ENCODE results near the gene SHISA2. TPM values are rescaled to one million over a fixed set of nuclear protein-coding genes. Genes with fewer than 3 reads are reported as not detected.

SHISA2 gene
- total RNA-seq, 1 experiment from 2014 or later = 20.5 TPM

DNA sequence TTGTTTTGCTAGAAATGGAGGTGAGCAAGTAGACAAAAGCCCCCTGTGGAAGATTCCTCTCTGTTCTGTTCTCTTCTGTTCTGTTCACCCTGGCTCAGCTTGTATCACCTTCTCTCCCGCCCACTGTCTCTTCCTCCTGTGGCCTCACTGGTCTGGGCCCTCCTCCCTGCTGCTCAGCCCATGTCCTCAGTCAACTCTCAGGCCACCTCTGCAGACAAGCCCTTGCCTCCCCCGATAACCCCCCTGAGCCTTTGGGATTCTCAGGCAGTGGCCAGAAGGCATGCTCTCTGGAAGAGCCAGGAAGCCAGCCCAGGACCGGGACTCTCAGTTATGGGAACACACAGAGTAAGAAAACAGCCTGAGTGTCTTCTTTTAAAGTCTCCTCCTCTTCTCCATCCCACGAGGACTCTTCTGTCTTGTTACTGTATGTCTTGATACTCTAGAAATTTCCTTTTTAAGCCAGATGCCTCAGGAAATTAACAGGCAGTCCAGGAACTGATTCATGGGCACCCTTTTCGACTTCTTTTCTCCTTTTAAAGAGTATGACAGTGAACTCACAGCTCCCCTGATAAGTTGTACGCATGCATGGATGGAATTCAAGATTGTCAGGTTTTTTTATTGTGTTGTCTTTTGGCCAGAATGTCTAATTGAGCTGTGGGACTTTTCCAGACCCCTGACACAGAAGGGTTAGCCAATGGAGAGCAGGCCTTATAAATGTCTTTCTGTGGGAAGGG lies 33.7 kb downstream of the SHISA2 start:
- DNase-seq (ENCODE audit: low spot score) = no peak
- ATAC-seq = no peak
- Mint-ChIP-seq H3K9me3 (no peaks in the 10 kb centered on the region), H3K27ac (no peak overlapping the region; the same call in 1 of the 2 replicates), H3K27me3 (ENCODE audit: low read depth) (peaks cover 35% of the 10 kb centered on the region), H3K4me3 (no peak overlapping the region), H3K4me1 (peaks cover 36% of the 10 kb centered on the region), H3K36me3 (no peaks in the 10 kb centered on the region)
- ChIA-PET POLR2A (no interaction called here), CTCF (no interaction called here)
- TF ChIP-seq, protein P1, sequence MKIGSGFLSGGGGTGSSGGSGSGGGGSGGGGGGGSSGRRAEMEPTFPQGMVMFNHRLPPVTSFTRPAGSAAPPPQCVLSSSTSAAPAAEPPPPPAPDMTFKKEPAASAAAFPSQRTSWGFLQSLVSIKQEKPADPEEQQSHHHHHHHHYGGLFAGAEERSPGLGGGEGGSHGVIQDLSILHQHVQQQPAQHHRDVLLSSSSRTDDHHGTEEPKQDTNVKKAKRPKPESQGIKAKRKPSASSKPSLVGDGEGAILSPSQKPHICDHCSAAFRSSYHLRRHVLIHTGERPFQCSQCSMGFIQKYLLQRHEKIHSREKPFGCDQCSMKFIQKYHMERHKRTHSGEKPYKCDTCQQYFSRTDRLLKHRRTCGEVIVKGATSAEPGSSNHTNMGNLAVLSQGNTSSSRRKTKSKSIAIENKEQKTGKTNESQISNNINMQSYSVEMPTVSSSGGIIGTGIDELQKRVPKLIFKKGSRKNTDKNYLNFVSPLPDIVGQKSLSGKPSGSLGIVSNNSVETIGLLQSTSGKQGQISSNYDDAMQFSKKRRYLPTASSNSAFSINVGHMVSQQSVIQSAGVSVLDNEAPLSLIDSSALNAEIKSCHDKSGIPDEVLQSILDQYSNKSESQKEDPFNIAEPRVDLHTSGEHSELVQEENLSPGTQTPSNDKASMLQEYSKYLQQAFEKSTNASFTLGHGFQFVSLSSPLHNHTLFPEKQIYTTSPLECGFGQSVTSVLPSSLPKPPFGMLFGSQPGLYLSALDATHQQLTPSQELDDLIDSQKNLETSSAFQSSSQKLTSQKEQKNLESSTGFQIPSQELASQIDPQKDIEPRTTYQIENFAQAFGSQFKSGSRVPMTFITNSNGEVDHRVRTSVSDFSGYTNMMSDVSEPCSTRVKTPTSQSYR (CRISPR knock-in tag; IDR thresholded peaks at IDR 0.05) = no peak
- TF ChIP-seq ATF1 (CRISPR knock-in tag; IDR thresholded peaks at IDR 0.05) (no peak), NFYB (CRISPR knock-in tag; conservative IDR thresholded peaks at IDR 0.05; ENCODE audit: low read depth) (no peak), FOXK1 (CRISPR knock-in tag; IDR thresholded peaks at IDR 0.05) (no peak), KAT7 (CRISPR knock-in tag; IDR thresholded peaks at IDR 0.05; ENCODE audit: borderline replicate concordance) (no peak)
- TF ChIP-seq, protein P2, sequence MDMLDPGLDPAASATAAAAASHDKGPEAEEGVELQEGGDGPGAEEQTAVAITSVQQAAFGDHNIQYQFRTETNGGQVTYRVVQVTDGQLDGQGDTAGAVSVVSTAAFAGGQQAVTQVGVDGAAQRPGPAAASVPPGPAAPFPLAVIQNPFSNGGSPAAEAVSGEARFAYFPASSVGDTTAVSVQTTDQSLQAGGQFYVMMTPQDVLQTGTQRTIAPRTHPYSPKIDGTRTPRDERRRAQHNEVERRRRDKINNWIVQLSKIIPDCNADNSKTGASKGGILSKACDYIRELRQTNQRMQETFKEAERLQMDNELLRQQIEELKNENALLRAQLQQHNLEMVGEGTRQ (CRISPR knock-in tag; IDR thresholded peaks at IDR 0.05) = no peak
- TF ChIP-seq, protein P3, sequence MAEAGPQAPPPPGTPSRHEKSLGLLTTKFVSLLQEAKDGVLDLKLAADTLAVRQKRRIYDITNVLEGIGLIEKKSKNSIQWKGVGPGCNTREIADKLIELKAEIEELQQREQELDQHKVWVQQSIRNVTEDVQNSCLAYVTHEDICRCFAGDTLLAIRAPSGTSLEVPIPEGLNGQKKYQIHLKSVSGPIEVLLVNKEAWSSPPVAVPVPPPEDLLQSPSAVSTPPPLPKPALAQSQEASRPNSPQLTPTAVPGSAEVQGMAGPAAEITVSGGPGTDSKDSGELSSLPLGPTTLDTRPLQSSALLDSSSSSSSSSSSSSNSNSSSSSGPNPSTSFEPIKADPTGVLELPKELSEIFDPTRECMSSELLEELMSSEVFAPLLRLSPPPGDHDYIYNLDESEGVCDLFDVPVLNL (CRISPR knock-in tag; IDR thresholded peaks at IDR 0.05; ENCODE audit: borderline replicate concordance, low read depth) = no peak
- TF ChIP-seq, protein P4, sequence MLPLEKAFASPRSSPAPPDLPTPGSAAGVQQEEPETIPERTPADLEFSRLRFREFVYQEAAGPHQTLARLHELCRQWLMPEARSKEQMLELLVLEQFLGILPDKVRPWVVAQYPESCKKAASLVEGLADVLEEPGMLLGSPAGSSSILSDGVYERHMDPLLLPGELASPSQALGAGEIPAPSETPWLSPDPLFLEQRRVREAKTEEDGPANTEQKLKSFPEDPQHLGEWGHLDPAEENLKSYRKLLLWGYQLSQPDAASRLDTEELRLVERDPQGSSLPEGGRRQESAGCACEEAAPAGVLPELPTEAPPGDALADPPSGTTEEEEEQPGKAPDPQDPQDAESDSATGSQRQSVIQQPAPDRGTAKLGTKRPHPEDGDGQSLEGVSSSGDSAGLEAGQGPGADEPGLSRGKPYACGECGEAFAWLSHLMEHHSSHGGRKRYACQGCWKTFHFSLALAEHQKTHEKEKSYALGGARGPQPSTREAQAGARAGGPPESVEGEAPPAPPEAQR (CRISPR knock-in tag; IDR thresholded peaks at IDR 0.05) = no peak
- TF ChIP-seq, protein P5, sequence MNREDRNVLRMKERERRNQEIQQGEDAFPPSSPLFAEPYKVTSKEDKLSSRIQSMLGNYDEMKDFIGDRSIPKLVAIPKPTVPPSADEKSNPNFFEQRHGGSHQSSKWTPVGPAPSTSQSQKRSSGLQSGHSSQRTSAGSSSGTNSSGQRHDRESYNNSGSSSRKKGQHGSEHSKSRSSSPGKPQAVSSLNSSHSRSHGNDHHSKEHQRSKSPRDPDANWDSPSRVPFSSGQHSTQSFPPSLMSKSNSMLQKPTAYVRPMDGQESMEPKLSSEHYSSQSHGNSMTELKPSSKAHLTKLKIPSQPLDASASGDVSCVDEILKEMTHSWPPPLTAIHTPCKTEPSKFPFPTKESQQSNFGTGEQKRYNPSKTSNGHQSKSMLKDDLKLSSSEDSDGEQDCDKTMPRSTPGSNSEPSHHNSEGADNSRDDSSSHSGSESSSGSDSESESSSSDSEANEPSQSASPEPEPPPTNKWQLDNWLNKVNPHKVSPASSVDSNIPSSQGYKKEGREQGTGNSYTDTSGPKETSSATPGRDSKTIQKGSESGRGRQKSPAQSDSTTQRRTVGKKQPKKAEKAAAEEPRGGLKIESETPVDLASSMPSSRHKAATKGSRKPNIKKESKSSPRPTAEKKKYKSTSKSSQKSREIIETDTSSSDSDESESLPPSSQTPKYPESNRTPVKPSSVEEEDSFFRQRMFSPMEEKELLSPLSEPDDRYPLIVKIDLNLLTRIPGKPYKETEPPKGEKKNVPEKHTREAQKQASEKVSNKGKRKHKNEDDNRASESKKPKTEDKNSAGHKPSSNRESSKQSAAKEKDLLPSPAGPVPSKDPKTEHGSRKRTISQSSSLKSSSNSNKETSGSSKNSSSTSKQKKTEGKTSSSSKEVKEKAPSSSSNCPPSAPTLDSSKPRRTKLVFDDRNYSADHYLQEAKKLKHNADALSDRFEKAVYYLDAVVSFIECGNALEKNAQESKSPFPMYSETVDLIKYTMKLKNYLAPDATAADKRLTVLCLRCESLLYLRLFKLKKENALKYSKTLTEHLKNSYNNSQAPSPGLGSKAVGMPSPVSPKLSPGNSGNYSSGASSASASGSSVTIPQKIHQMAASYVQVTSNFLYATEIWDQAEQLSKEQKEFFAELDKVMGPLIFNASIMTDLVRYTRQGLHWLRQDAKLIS (CRISPR knock-in tag; IDR thresholded peaks at IDR 0.05; ENCODE audit: borderline replicate concordance) = no peak

DNA sequence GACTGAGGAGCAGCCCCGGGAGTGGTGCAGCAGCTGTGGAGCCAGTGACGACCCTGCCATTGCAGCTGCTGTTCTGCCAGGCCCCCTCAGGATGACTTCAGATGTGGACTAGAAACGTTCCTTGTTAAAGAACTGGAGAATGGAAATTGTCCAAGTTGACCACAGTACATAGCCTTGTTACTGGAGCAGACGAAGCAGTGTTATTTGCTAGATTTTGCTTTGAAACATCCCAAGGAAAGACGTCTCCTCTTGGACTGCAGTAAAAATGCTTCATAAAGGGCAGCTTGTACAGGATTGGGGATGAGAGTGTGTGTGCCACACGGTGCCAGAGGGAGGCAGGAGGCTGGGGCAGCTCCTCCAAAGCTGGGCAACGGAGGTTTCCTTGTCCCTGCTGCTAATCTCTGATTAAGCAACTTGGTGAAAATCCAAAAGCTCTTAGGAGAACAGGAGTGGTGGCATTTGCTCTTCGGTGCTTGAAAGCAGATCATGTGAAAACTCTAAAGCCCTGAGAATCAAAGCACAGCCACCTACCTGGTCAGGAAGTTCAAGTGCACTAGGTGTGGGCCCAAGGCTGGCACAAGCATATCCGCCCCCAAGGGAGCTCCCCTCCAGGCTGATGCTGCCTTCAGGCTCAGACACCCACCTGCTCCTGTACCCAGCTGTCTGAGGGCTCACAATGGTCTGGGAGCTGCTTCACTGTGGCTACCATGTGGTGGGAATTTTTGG lies 34.5 kb downstream of the SHISA2 start:
- ATAC-seq (no peak), DNase-seq (ENCODE audit: low spot score) (no peak)
- CTCF ChIA-PET = no interaction called here
- Mint-ChIP-seq H3K9me3 (no peaks in the 10 kb centered on the region), H3K36me3 (no peaks in the 10 kb centered on the region), H3K27me3 (ENCODE audit: low read depth) (peaks cover 35% of the 10 kb centered on the region), H3K27ac (no peak overlapping the region), H3K4me3 (no peak overlapping the region), H3K4me1 (peaks cover 40% of the 10 kb centered on the region)
- POLR2A ChIA-PET = interaction anchor here (0.5 kb wide), 1 partner anchor 65 kb away, joined by 7 read pairs; no protein-coding TSS in a partner anchor
- TF ChIP-seq GTF2I (CRISPR knock-in tag; conservative IDR thresholded peaks at IDR 0.05) (no peak), ETV6 (CRISPR knock-in tag; IDR thresholded peaks at IDR 0.05) (no peak)
- TF ChIP-seq, protein P6, sequence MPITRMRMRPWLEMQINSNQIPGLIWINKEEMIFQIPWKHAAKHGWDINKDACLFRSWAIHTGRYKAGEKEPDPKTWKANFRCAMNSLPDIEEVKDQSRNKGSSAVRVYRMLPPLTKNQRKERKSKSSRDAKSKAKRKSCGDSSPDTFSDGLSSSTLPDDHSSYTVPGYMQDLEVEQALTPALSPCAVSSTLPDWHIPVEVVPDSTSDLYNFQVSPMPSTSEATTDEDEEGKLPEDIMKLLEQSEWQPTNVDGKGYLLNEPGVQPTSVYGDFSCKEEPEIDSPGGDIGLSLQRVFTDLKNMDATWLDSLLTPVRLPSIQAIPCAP (CRISPR knock-in tag; IDR thresholded peaks at IDR 0.05) = no peak
- TF ChIP-seq, protein P7, sequence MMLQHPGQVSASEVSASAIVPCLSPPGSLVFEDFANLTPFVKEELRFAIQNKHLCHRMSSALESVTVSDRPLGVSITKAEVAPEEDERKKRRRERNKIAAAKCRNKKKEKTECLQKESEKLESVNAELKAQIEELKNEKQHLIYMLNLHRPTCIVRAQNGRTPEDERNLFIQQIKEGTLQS (CRISPR knock-in tag; conservative IDR thresholded peaks at IDR 0.05) = no peak

Data from WTC11 (cell line).